HG03064 (cell line): ENCODE results near the gene COL26A1.

Experiments
- ATAC-seq: cut with Tn5 transposase; IDR thresholded peaks from one replicate; pipeline ENCODE4 v1.9.1; 2021; ENCODE audit warnings: low read depth; ENCODE audit not compliant: unreplicated experiment

COL26A1 gene

DNA sequence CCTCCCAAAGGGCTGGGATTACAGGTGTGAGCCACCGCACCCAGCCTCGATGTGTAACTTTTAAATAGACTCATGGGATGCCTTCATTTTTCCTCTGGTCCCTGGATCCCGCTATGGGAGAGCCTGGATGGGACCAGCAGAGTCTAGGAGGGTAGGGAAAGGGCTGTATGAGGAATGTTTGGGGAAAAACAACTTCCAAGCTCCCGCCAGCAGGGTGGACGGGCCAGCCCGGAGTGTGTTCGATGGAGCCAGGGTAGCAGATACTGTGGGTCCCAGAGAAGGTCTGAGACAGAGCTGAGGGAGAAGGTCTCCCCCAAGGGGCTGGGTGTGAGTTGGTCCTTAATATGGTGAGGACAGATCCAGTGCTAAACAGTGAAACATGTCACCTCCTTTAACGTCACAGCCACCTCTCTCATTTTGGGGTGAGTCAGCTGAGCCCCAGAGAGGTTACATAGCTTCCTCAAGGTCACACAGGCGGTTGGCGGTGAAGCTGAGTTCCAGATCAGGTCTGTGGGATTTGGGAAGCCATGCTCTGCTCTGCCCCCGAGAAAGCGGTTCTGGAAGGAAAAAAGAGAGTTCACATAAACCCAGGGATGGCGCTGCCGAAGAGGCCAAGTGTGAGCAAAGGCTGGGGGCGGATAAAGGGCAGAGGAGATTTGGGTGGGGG lies 200.0 kb downstream of the COL26A1 start:
- no peak for ATAC-seq

DNA sequence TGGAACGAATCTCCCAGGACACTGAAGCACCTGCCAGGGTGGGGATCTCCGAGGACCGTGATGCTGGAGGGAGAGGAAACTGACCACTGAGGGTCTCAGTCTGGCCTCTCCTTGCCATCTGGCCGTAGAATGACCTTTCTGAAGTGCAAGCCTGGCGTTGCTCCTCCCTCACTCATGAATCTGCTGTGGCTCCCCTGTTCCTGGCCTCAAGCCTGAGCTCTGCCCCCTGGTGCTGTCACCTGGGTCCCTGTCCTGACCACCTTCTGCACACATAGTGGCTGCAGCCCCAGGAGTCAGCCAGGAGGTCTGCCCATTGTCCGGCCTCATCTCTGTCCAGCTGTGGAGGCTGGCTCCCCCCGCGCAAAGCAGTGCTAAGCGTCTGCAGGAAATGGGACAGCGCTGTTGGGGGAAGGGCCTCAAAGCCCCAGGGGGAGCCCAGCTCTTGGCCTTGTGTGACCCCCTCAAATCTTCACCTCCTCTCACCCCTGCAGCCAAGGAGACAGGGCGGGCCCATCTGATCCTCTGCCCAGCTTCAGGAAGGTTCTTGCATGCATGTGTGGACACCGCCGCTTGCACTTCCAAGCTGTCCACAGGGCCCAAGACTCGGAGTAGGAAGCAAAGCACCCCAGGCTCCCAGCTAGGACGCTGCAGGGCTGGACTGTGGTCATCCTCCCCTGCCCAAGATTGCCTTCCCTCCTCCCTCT lies 200.7 kb downstream of the COL26A1 start:
- ATAC-seq: no peak

DNA sequence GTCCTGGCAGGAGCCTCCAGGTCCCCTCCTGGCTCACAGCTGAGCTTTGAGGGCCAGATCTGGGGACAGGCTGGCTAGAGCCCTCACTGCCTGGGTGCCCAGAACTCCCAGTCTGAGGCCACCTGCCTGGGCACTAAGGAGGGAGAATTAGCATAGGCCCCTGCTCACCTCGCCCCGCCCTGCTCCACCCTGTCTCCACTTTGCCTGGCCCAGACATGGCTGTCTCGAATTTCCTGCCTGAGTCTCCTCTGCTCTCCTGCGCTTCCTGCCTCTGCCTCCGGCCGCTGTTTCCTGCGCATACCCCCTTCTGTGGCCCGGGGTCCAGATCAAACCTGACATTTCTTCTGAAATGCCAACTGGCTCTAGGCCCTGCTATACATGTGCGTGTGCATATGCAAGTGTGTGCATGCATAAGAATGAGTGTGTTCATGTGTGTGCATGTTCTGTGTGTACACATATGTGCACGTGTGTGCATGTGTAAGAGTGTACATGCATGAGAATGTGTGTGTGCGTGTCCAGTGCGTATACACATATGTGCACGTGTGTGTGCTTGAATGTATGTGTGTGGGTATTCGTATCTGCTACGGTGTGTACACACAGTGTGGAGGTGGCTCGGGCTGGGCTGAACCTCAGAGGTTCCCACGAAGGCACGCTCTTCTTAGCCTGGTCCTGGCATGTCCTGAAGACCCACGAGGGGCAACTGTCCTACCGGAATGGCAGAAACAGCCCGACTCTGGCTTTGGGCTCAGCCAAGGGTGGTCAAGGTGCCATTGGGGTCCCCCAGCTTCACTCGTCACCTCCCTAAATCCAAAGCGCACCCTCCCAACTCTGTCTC lies 201.5 kb downstream of the COL26A1 start:
- ATAC-seq: no peak

DNA sequence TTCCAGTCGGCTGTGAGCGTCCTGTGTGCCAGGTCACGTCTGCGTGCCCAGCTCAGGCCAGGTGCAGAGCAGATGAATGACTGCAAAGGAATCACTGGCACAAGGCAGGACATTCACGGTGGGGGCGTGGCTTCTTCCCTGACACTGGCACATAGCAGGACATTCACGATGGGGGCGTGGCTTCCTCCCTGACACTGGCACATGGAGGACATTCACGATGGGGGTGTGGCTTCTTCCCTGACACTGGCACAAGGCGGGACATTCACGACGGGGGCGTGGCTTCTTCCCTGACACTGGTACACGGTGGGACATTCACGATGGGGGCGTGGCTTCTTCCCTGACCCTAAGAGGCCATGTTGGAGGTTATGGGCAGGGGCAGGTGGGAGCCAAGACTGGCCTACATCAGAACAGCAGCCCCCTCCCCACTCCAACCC lies 202.1 kb downstream of the COL26A1 start:
- ATAC-seq: no peak

DNA sequence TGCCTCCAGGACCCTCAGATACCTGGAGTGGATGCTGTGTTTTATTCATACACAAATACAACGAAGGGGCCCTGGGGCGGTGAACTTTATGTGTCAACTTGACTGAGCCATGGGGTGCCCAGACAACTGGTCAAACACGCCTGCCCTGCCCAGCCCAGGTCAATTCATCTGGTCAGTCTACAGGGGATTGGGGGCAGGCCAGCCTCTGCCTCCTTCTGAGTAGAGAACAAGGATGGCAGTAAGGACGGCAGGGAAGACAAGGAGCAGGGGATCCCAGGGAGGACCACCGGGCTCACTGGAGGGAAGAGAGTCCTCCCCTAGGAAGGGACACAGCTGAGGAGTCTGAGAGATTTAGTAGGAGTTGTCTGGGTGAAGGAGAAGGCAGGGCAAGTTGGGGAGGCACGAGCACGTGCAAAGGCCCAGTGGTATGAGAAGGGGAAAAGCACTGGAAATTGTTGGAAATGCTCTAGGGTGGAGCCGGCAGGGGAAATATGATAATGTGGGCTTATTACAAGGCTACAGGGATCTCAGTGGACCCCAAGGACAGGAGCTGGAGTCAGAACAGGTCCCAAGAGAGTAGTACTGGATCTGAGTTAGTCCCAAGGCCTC lies 203.0 kb downstream of the COL26A1 start:
- no peak for ATAC-seq

DNA sequence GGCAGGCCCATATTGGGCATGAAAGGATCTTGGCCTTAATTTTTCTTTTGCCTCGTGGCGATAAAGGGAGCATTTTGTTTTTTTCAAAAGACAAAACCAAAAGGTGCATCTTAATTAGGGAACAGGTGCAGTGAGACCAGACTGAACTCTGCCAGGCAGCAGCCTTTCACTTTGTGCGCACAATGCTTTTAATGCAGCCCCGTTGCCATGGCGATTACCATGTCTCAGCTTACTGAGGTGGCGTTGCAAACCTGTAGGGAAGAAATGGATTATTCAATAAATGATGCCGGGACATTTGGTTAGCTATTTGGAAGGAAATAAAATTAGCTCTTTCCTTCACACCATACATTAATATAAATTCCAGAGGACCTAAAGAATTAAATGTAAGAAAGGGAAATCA lies 204.6 kb downstream of the COL26A1 start:
- ATAC-seq: no peak

DNA sequence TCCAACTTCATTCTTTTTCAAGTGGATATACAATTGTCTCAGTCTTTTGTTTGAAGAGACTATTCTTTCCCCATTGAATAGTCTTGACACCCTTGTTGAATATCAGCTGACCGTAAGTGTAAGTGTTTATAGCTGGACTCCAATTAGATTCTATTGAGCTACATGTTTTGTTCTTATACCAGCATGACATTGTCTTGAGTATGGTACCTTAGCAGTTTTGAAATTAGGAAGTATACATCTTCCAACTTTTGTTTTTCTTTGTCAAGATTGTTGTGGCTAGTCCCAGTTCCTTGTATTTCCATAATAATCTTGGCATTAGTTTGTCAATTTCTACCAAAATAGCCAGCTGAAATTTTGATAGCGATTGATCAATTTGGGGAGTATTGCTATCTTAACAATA lies 209.5 kb downstream of the COL26A1 start:
- ATAC-seq: no peak

DNA sequence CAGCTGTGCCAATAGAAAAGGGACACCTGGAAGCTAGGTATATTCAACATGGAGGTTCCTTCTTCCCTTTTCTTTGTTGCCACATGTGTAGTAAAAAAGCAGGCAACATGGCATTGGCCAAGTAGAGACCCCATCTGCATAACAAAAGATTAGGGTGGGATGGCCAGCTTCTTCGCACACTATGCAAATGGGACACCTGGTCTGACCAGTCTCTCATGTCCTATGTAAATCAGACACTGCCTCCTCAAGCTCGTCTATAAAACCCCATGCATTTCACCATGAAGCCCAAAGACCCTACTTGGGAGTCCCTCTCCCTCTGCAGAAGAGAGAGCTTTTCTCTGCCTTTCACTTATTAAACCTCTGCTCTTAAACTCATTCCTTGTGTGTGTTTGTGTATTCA lies 212.5 kb downstream of the COL26A1 start:
- no peak for ATAC-seq

DNA sequence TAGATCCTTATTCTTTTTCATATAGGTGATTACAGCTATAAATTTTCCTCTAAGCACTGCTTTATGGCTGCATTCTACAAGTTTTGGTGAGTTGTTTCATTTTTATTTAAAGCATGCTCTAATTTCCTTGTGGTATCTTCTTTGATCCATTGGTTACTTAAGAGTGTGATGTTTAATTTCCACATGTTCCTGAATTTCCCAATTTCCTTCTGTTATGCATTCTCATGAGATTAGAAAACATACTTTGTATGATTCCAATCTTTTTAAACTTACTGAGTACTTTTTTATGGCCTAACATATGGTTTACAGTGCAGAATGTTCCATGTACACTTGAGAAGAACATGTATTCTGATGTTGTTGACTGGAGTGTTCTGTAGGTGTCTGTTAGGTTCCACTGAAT lies 213.0 kb downstream of the COL26A1 start:
- no peak for ATAC-seq

DNA sequence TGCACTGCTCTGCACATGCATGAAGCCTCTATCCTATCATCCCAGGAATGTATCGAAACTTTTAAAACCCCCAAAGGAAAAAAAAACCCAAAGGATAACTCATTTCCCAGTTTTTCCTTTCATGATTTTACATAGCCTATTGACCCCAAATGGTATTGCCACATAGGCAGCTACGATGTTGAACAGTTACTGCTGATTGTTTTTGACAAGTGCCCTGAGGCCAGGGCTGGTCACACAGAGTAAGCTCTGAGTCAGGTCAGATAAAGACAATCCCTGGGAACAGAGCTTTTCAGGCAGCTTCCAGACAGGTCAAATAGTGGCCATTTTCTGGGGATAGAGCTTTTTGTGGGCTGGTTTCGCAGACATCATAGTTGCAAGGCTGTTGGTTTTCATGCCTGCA lies 214.3 kb downstream of the COL26A1 start:
- no peak for ATAC-seq

DNA sequence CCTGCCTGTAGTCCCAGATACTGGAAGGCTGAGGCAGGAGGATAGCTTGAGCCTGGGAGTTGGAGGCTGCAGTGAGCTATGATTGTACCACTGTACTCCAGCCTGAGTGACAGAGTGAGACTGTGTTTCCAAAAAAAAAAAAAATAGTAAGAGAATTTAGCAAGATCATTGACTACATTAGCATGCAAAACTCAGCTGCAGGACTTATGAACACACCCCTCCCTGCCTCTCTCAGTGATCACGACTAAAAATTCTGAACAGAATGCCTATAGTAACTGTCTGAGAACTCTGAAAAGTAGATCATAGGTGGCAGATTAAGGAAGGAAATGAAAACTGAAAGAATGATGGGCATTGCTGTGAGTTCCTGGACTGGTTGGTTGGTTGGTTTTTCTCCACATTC lies 215.9 kb downstream of the COL26A1 start:
- ATAC-seq: no peak

DNA sequence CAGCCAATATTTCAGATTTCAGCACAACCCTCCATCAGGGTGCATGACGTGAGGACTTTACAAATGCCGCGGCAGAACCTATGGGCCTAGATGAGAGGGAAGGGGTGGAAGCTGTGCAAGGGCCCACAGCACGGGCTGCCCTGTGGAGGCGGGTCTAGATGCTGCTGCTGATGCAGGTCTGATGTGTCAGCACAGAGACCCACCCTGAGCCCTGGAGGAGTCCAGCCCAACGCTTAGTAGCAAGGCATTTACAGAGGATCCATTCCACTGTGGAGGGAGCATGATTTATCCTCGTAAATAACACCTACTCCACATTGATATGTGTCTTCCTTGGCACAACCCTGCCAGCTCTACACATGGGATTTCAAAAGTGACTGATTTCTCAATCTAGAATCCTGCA lies 217.9 kb downstream of the COL26A1 start:
- ATAC-seq: no peak

DNA sequence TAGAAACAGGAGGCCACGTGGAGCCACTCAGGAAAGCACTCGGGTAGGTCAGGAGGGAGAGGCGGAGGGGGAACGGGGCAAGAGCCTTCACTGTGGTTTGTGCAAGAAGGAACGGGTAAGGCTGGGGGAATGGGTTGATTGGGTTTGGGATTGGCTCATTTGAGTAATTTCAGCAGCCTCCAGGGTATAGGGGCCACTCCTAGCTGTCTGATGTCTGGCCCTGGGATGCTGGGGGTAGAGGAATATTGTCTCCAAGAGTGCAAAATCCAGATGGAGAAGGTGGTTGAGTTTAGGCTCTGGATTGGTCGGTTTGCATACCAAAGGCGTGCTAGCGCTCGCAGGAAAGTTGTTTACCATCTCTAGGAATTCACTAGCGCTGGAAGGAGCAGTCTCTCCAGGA lies 219.2 kb downstream of the COL26A1 start:
- no peak for ATAC-seq

DNA sequence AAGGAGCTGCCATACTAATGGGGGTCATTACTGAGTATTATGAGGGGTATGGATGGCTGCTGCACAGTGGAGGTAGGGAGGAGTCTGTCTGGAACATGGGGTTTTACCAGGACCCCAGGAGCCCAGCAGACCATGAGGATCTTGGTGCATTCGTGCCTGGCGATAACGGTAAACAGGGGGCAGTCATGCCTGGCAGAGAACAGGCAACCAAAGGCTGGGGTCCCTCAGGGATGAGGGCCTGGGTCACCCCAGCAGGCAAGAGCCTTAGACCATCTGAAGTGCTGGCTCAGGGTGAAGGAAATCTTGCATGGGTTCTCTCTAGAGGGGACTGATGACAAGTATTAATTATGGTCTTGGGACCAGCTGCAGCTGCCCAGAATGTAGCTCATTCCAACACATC lies 220.3 kb downstream of the COL26A1 start:
- ATAC-seq: no peak

DNA sequence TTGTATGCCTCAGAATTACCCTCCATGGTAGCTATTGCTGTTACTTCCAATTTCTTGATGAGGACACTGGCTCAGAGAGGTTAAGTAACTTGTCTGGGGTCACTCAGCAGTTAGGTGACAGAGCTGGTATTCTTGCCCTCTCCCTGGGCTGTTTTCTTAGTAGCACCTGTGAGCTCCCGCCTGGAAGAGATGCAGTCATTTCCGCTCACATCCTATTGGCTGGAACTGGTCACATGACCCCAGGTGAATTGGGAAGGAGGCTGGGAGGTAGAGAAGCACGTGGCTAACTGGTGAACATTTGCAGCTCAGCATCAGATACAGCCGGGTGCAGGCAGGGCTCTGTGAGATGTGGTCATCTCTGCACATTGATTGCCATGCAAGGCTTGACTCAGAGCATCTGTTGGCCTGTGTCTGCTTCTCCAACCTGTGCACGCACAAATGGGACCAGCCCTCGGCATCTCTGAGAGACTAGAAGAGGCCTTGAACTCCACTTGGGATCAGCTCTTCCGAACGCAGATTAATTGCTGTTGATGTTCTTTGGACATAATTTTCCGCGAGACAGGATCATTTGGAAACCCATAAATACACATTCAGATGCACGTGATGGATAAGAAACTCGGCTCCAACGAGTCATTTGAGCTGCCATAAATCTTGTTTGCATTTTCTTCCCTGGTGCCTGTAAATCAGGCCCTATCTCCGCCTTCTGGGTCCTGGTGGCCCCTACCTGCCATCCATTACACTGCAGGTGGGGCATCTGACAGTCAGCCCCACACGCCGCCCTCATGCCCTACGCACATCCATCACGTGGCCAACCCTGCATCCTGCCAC lies 223.6 kb downstream of the COL26A1 start:
- no peak for ATAC-seq

DNA sequence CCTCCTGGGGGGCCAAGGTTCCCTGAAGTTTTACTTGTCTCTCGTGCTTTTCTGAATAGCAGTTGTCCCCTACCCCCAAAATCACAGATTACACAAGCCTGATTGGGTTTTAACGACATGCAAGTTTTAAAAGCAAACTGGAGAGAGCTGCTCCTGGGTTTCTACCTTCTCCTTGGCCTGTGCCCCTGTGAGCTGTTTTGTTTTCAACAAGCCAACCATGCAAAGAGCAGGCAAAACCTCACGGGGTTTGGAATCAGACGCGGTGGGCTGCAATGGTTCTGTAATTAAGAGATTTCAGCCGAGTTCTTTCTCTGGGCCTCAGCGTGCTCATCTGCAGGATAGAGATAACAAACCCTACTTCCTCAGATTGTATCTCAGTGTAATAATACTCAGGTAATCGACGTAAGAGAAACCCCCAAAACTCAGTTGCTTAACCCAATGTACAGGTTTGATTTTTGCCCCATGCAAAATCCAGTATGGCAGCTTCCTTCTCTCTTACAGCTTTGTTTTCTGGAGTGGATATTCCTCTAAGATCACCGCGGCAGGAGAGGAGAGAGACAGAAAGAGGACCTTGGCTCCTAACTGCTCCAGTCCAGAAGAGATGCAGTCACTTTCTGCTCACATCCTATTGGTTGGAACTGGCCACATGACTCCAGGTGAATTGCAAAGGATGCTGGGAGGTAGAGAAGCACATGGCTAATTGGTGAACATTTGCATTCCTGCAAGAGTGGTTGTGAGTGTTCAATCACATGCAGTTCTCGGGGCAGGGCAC lies 224.4 kb downstream of the COL26A1 start:
- no peak for ATAC-seq

DNA sequence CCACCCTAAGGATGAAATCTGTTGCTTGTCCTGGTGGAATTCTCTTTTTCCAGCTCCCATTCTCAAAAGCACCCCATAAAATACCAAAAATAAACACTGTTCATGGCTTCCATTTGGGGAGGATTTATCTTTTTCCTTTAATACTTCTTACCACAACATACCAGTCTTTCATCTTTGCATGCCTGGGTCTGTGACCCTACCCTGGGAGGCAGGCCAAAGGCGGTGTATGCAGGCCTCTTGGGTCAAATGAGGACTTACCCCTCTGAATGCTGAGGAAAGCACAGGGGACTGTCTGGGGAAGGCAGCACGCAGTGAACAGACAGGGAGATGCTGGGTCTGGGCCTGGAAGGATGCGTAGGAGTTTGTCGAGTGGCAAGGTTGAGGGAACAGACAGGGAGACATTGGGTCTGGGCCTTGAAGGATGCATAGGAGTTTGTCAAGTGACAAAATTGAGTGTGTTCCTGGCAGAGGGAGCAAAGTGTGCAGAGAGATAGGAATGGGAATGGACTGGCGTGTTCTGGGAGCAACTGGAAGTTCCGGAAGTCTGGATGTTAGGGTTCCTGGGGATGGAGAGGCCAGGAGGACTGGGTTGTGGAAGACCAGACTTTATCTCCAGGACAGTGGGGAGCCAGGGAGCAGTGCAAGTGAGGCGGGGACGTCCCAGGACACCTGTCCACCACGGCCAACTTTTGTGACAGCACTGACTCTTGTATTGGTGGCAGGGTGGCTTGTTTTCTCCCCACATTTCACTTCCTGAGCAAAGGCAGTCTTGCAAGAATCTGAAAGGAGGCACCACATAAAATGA lies 225.7 kb downstream of the COL26A1 start:
- no peak for ATAC-seq

DNA sequence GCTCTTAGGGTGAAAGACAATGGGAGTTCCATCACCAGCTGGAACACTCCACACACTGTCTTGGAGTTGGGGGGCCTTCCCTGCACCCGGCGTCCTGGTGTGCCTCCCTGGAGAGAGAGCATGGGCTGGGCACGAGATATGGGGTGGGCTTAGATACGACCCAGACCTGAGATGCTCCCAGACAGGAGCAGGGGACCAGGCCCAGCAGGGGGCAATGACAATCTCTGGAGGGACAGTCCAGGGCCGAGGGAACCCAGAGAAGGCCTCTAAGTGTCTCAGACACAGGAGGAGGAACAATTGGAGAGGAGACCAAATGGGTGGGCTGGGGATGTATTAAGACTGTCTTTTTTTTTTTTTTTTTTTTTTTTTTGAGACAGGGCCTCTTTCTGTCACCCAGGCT lies 226.4 kb downstream of the COL26A1 start:
- no peak for ATAC-seq
